Body of pancreas (tissue), 4 donors: ENCODE measurements around the gene UGT1A5.

Experiments
- CTCF ChIP-seq, 7 experiments: fragments of 450-650 bp in 4 of 7; fragments of 200-600 bp in 3 of 7; sonication (generic) in 3 of 7; IDR thresholded peaks; one replicate each; pipeline ENCODE4 v1.5.1; 2016 to 2019; ENCODE audit warnings: antibody characterized with exemption in 7 of 7
- POLR2A ChIP-seq, 3 donors: fragments of 450-650 bp; IDR thresholded peaks; one replicate each; pipeline ENCODE4 v1.6.1; 2016; ENCODE audit warnings: antibody characterized with exemption in 3 of 3, mild to moderate bottlenecking in 2 of 3

GRCh38 chr2:233747283-233747544 lies 34.5 kb downstream of the UGT1A5 start:
- TF ChIP-seq POLR2A (IDR thresholded peaks at IDR 0.05) = no peak
- TF ChIP-seq CTCF (IDR thresholded peaks at IDR 0.05) = no peak
